Measurements from ENCODE around the gene PLPPR1. TPM values are rescaled to one million over a fixed set of nuclear protein-coding genes. Genes with fewer than 3 reads are reported as not detected.

PLPPR1 gene
- total RNA-seq, 4 donors from 2014 or later: not detected

GRCh38 chr9:101336091-101336490, 307.6 kb downstream of the PLPPR1 start:
- no peak for TF ChIP-seq CTCF (IDR thresholded peaks at IDR 0.05; ENCODE audit: low read depth)

GRCh38 chr9:101337237-101337636, 308.7 kb downstream of the PLPPR1 start:
- no peak for TF ChIP-seq CTCF (IDR thresholded peaks at IDR 0.05; ENCODE audit: low read depth)

GRCh38 chr9:101341958-101342357, 313.4 kb downstream of the PLPPR1 start:
- no peak for TF ChIP-seq CTCF (IDR thresholded peaks at IDR 0.05; ENCODE audit: low read depth)

GRCh38 chr9:101342595-101342994, 314.1 kb downstream of the PLPPR1 start:
- TF ChIP-seq CTCF (IDR thresholded peaks at IDR 0.05; ENCODE audit: low read depth): no peak

- TF ChIP-seq CTCF (IDR thresholded peaks at IDR 0.05; ENCODE audit: low read depth): no peak
These were observed 321.8 kb downstream of the PLPPR1 start for GRCh38 chr9:101350285-101350684.

- no peak for TF ChIP-seq CTCF (IDR thresholded peaks at IDR 0.05; ENCODE audit: low read depth)
These were observed 324.5 kb downstream of the PLPPR1 start for GRCh38 chr9:101352892-101353463.

GRCh38 chr9:101353683-101354082, 325.2 kb downstream of the PLPPR1 start:
- TF ChIP-seq CTCF (IDR thresholded peaks at IDR 0.05; ENCODE audit: low read depth): no peak
